Measurements from ENCODE around the gene CD5L. TPM values are rescaled to one million over a fixed set of nuclear protein-coding genes. Genes with fewer than 3 reads are reported as not detected.

The CD5L gene
- total and polyA plus RNA-seq, 9 of the 15 experiments (the other 6 are each of a cell fraction or from before 2014, with no cell fraction given): not detected

DNA sequence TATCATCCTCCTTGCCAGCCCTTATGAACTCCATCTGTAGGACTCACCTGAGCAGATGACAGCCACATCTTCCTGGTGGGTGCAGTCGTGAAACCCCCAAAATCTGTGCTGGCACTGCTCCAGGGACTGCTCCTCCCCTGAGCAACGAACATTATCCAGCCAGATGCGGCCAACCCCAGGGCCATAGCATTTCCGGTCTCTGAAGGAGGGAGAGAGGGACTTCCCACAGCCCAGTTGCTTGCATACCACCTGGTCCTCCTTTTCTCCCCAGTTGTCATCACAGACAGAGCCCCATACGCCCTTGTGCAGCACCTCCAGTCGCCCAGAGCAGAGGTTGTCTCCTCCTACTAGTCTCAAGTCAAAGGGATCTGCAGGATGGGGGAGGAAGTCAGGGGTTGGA lies 8.5 kb downstream of the CD5L start (continued):
- no peak for TF ChIP-seq RBM14 (IDR thresholded peaks at IDR 0.05; ENCODE audit: borderline replicate concordance, insufficient read depth, low read depth, low read length)
- no peak for TF ChIP-seq MTA1 (IDR thresholded peaks at IDR 0.05; ENCODE audit: borderline replicate concordance)
- no peak for TF ChIP-seq SP1 (CRISPR knock-in tag; IDR thresholded peaks at IDR 0.05)

DNA sequence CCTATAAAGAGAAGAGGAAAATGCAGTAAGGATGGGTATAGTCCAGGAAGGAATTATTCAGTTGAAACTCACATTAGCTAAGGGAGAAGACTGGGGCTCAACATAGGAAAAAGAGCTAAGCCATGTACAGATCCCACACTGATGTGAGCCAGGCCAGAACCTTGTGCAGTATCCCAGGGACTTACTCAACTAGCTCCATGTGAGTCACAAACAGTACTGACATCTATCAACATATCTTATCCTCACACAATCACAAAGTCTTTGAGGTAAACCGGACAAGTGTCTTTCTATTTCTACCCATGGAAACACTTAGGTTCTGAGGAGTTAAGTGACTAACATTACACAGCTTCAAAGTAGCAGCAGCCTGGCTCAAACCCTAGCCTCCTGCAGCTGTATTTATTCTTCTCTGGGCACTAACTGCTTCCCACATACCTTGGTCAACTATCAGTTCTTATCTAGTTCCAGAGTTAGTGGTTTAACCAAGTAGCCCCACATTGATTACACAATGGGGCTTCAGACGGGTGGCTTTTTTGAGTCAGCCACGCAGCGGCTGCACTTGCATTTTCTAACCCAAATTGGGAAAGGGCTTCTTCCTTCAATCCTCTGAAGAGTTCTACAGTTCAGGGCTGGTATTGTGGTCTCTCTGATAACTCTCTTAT lies 9.5 kb downstream of the CD5L start:
- no peaks in the 10 kb centered on the region for H3K79me2 ChIP-seq (ENCODE audit: control insufficient read depth, insufficient read depth, low read length)
- TF ChIP-seq, protein P1, sequence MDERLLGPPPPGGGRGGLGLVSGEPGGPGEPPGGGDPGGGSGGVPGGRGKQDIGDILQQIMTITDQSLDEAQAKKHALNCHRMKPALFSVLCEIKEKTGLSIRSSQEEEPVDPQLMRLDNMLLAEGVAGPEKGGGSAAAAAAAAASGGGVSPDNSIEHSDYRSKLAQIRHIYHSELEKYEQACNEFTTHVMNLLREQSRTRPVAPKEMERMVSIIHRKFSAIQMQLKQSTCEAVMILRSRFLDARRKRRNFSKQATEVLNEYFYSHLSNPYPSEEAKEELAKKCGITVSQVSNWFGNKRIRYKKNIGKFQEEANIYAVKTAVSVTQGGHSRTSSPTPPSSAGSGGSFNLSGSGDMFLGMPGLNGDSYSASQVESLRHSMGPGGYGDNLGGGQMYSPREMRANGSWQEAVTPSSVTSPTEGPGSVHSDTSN (CRISPR knock-in tag; IDR thresholded peaks at IDR 0.05; ENCODE audit: low read depth): no peak
- TF ChIP-seq, protein P1 (tag; conservative IDR thresholded peaks at IDR 0.05; ENCODE audit: low read depth): no peak
- TF ChIP-seq, protein P2, sequence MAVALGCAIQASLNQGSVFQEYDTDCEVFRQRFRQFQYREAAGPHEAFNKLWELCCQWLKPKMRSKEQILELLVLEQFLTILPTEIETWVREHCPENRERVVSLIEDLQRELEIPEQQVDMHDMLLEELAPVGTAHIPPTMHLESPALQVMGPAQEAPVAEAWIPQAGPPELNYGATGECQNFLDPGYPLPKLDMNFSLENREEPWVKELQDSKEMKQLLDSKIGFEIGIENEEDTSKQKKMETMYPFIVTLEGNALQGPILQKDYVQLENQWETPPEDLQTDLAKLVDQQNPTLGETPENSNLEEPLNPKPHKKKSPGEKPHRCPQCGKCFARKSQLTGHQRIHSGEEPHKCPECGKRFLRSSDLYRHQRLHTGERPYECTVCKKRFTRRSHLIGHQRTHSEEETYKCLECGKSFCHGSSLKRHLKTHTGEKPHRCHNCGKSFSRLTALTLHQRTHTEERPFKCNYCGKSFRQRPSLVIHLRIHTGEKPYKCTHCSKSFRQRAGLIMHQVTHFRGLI (CRISPR knock-in tag; IDR thresholded peaks at IDR 0.05): no peak
- TF ChIP-seq, protein P3, sequence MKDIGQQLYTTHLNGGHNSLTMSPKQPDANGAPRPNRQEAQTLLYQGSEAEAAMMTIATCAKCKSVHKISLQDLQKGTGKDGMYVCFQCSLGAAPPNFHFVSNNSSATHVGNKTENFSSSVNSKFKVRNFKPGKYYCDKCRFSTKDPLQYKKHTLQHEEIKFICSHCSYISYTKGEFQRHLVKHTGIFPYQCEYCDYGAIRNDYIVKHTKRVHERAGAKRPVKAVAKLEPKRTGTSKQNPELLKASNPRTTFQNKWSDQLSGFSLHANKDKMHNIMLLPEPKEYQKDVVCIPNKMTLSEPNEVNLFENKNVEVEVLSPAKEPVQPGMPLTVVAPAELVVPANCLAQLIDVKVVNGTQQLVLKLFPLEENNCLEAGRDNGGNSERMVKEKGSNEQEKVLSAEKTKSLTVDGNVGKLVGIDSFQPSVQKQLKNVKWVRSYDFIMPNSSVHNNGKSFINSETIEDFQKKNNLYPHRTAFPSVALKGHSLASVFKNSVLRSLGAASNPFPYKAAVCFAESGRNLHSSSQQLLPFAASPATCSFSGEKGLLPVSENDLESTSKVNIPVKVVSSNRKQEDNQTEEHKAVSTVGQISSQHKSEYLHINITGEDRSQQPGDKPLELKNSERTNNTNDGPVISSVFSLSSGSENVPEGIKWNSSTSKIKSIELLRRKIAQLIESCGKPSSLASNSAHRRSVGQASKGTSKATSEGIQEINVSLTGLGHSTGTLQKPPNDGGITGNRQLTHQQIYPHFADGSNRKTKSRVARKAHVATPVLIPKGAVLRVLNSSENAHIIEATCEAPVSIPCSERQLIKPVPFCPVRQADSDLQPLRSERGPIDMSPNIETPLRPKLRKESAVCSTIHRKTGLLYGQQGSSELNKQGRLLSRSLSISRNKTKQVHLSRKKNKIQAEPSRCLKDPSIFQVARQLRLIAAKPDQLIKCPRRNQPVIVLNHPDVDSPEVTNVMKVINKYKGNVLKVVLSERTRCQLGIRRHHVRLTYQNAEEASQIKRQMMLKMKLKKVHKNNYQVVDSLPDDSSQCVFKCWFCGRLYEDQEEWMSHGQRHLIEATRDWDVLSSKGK (CRISPR knock-in tag; IDR thresholded peaks at IDR 0.05): no peak
- no peak for TF ChIP-seq KAT7 (CRISPR knock-in tag; IDR thresholded peaks at IDR 0.05; ENCODE audit: borderline replicate concordance)
- no peak for TF ChIP-seq CCAR2 (IDR thresholded peaks at IDR 0.05; ENCODE audit: low read depth, low read length)
- TF ChIP-seq ZNF134 (CRISPR knock-in tag; conservative IDR thresholded peaks at IDR 0.05): no peak
- H4K20me1 ChIP-seq (replicated peaks; ENCODE audit: control insufficient read depth, insufficient read depth, low read length): no peaks in the 10 kb centered on the region
- H3K9me3 ChIP-seq (replicated peaks; ENCODE audit: control insufficient read depth, insufficient read depth, low read depth, low read length): no peaks in the 10 kb centered on the region
- intact Hi-C loops (cut with micrococcal nuclease) (no loop called here), in situ Hi-C loops (cut with MboI) (no loop called here)
- WGBS (ENCODE audit: insufficient coverage, low coverage, missing lambda C conversion rate): 3% methylated on average over 4 of the region's 4 CpGs
- H3K9me1 ChIP-seq (ENCODE audit: control insufficient read depth, insufficient read depth, low read length): no peaks in the 10 kb centered on the region
- ATAC-seq (no peak), FAIRE-seq (no peak), DNase-seq (ENCODE audit: extremely low read depth in 1 of 4, low spot score in 3 of 4) (no peak)
- peaks cover 0 to 11% of the 10 kb centered on the region in 2 experiments; a peak in 2 of 5 replicates for H3K27me3 ChIP-seq (ENCODE audit: control insufficient read depth in 2 of 2, insufficient read depth in 2 of 2, low read length in 2 of 2)
- POLR2A ChIA-PET: no interaction called here
- H3K4me3 ChIP-seq: no peak overlapping the region
- no peak overlapping the region for H3K4me2 ChIP-seq (ENCODE audit: insufficient read depth, low read length)
- no peak overlapping the region for H2AFZ ChIP-seq (ENCODE audit: low read depth, low read length)
- no TSS peak for BruUV-seq (replicated peaks)
- CTCF ChIA-PET (ENCODE audit: low intra/inter-chr PET ratio): no interaction called here
- H3K36me3 ChIP-seq (ENCODE audit: control insufficient read depth, insufficient read depth, low read length): no peaks in the 10 kb centered on the region
- no peak overlapping the region for H3K27ac ChIP-seq (ENCODE audit: extremely low read depth, low read depth, low read length)
- no peaks in the 10 kb centered on the region for H3K4me1 ChIP-seq (replicated peaks in 1 of 2; ENCODE audit: control insufficient read depth in 2 of 2, insufficient read depth in 2 of 2, low read length in 2 of 2)
- no peak overlapping the region for H3K9ac ChIP-seq (ENCODE audit: insufficient read depth in 1 of 2, low read depth in 2 of 2, low read length in 2 of 2)

Measured in K562 (cell line).